ENCODE results near the gene ARHGAP32. TPM values are rescaled to one million over a fixed set of nuclear protein-coding genes. Genes with fewer than 3 reads are reported as not detected.

ARHGAP32 gene
- total and polyA plus RNA-seq, 2 experiments from 2014 or later: 1.2 to 5.5 TPM

DNA sequence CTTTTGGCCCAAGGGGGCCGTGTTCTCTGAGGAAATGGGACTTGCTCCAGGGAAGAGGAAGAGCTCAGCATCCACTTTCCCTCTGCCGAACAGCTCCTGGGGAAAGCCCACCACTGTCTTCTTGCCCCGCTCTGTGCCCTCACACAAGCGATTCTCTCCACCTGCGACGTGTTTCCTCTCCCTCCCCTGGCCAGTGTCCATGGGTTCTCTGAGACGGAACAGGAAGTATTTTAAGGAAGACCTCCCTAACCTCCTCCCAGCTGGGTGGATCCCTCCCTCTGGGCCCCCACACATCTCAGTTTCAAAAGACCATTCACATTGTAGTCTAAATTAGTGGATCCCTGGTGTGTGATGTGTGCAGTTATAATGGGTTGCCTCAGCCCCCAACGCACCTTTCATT, 251.0 kb downstream of the ARHGAP32 start:
- no peaks in the 10 kb centered on the region for H4K20me1 ChIP-seq (ENCODE audit: insufficient read depth)
- H3K27me3 ChIP-seq (replicated peaks; ENCODE audit: insufficient read depth): peaks cover 29% of the 10 kb centered on the region
- no peak overlapping the region for H3K9ac ChIP-seq
- no peaks in the 10 kb centered on the region for H3K9me3 ChIP-seq (ENCODE audit: low read depth)
- in situ Hi-C loops (cut with MboI): no loop called here
- no peaks in the 10 kb centered on the region for H3K9me2 ChIP-seq (ENCODE audit: insufficient read depth)
- H2AFZ ChIP-seq: no peak overlapping the region
- H3K4me2 ChIP-seq (ENCODE audit: unreplicated experiment): no peak overlapping the region
- no peak overlapping the region for H3K27ac ChIP-seq
- WGBS, 2 experiments (ENCODE audit: low coverage in 1 of 2, low lambda C conversion rate in 2 of 2, missing lambda C conversion rate in 2 of 2): 78 to 94% methylated on average over 7 to 8 of the region's 8 CpGs
- H3K79me2 ChIP-seq (ENCODE audit: insufficient read depth): no peaks in the 10 kb centered on the region
- no peak for DNase-seq
- H3K36me3 ChIP-seq (ENCODE audit: low read depth): no peaks in the 10 kb centered on the region
- H3K4me3 ChIP-seq: no peak overlapping the region
- H3F3A ChIP-seq (ENCODE audit: insufficient read depth): no peaks in the 10 kb centered on the region
- H3K4me1 ChIP-seq (ENCODE audit: insufficient read depth): no peaks in the 10 kb centered on the region
- TF ChIP-seq EZH2 (IDR thresholded peaks at IDR 0.05; ENCODE audit: insufficient read depth, poor library complexity, severe bottlenecking): no peak
- TF ChIP-seq EZH2phosphoT487 (IDR thresholded peaks at IDR 0.05; ENCODE audit: insufficient read depth, low read depth): no peak

DNA sequence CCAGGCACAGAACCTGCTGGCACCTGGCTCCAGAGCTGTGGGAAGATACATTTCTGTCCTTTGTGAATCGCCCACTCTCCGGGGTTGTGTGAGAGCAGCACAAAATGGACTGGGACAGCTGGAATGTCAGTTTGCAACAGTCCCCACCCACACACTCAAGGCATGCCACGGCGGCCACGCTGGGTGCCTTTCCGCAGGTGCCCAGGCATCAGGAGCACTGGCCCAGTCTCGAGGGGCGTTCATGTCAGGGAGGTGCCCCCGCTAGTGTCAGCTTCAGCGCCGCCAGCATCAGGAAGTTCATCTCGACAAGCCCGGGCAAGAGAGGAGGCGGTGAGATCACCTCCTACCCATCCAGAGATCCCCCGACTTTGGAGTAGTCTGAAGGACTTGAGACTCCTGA, 251.5 kb downstream of the ARHGAP32 start:
- WGBS, 2 experiments (ENCODE audit: low coverage in 1 of 2, low lambda C conversion rate in 2 of 2, missing lambda C conversion rate in 2 of 2): 60 to 62% methylated on average over 15 of the region's 15 CpGs
- no peak overlapping the region for H2AFZ ChIP-seq
- in situ Hi-C loops (cut with MboI): no loop called here

DNA sequence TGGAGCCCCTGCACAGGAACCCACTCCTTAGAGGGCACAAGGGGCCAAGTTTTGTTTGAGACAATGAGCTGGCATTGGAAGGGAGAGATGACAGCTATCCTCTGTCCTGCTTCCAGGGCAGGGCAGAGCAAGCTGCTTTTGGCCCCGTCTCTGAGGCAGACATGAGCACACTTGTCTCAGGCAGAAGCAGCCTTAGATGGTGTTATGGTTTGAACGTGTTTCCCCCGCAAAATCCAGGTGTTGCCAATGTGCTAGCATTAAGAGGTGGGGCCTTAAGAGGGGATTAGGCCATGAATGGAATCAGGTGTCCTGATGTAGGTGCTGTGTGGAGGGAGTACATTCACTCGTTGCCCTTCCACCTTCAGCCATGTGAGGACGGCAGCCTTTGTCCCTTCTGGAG, 252.0 kb downstream of the ARHGAP32 start:
- no peak for DNase-seq
- H3K9me2 ChIP-seq (ENCODE audit: insufficient read depth): no peaks in the 10 kb centered on the region
- in situ Hi-C loops (cut with MboI): no loop called here
- no peak overlapping the region for H3K27ac ChIP-seq
- no peak overlapping the region for H3K4me2 ChIP-seq (ENCODE audit: unreplicated experiment)
- no peak overlapping the region for H2AFZ ChIP-seq
- no peak for TF ChIP-seq EZH2phosphoT487 (IDR thresholded peaks at IDR 0.05; ENCODE audit: insufficient read depth, low read depth)
- no peak for TF ChIP-seq EZH2 (IDR thresholded peaks at IDR 0.05; ENCODE audit: insufficient read depth, poor library complexity, severe bottlenecking)
- H3K4me3 ChIP-seq: no peak overlapping the region
- peaks cover 29% of the 10 kb centered on the region for H3K27me3 ChIP-seq (replicated peaks; ENCODE audit: insufficient read depth)
- H4K20me1 ChIP-seq (ENCODE audit: insufficient read depth): no peaks in the 10 kb centered on the region
- no peaks in the 10 kb centered on the region for H3K9me3 ChIP-seq (ENCODE audit: low read depth)
- H3K4me1 ChIP-seq (ENCODE audit: insufficient read depth): no peaks in the 10 kb centered on the region
- no peak overlapping the region for H3K9ac ChIP-seq
- no peaks in the 10 kb centered on the region for H3F3A ChIP-seq (ENCODE audit: insufficient read depth)
- H3K79me2 ChIP-seq (ENCODE audit: insufficient read depth): no peaks in the 10 kb centered on the region
- WGBS, 2 experiments (ENCODE audit: low coverage in 1 of 2, low lambda C conversion rate in 2 of 2, missing lambda C conversion rate in 2 of 2): 8 to 12% methylated on average over 5 of the region's 5 CpGs
- H3K36me3 ChIP-seq (ENCODE audit: low read depth): no peaks in the 10 kb centered on the region

More for the DNA sequence above, 251.5 kb downstream of the ARHGAP32 start:
- TF ChIP-seq EZH2 (IDR thresholded peaks at IDR 0.05; ENCODE audit: insufficient read depth, poor library complexity, severe bottlenecking) (no peak), EZH2phosphoT487 (IDR thresholded peaks at IDR 0.05; ENCODE audit: insufficient read depth, low read depth) (no peak)
- Histone ChIP-seq H3K27me3 (replicated peaks; ENCODE audit: insufficient read depth) (peaks cover 29% of the 10 kb centered on the region), H4K20me1 (ENCODE audit: insufficient read depth) (no peaks in the 10 kb centered on the region), H3K4me3 (no peak overlapping the region), H3K27ac (no peak overlapping the region), H3F3A (ENCODE audit: insufficient read depth) (no peaks in the 10 kb centered on the region), H3K79me2 (ENCODE audit: insufficient read depth) (no peaks in the 10 kb centered on the region), H3K36me3 (ENCODE audit: low read depth) (no peaks in the 10 kb centered on the region), H3K9me2 (ENCODE audit: insufficient read depth) (no peaks in the 10 kb centered on the region), H3K9ac (no peak overlapping the region), H3K9me3 (ENCODE audit: low read depth) (no peaks in the 10 kb centered on the region), H3K4me2 (ENCODE audit: unreplicated experiment) (no peak overlapping the region), H3K4me1 (ENCODE audit: insufficient read depth) (no peaks in the 10 kb centered on the region)
- DNase-seq: no peak

DNA sequence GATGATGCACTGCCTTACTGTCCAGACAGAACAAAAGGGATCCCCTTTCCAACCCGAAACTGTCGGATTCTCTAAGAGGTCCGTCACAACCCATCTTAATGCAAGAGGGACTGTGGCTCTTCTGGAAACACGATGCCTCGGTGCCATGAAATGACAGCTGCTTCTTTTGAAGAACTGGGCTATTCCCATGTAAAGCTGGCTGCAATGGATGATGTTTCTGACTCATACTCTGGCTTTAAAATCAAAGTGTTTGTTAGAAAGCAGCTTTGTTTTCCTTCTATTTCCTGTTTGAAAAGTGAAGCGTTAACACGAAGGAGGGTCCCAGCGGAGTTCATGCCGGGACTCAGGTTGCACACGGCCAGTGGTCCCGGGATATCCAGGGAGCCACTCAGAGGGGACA, 252.5 kb downstream of the ARHGAP32 start:
- Histone ChIP-seq H2AFZ (no peak overlapping the region), H3K9me3 (ENCODE audit: low read depth) (no peaks in the 10 kb centered on the region), H3K36me3 (ENCODE audit: low read depth) (no peaks in the 10 kb centered on the region), H3K9me2 (ENCODE audit: insufficient read depth) (no peaks in the 10 kb centered on the region), H3K79me2 (ENCODE audit: insufficient read depth) (no peaks in the 10 kb centered on the region), H3K27me3 (replicated peaks; ENCODE audit: insufficient read depth) (peaks cover 29% of the 10 kb centered on the region), H4K20me1 (ENCODE audit: insufficient read depth) (no peaks in the 10 kb centered on the region), H3K4me2 (ENCODE audit: unreplicated experiment) (no peak overlapping the region), H3F3A (ENCODE audit: insufficient read depth) (no peaks in the 10 kb centered on the region), H3K9ac (no peak overlapping the region), H3K4me3 (no peak overlapping the region), H3K27ac (no peak overlapping the region), H3K4me1 (ENCODE audit: insufficient read depth) (no peaks in the 10 kb centered on the region)
- WGBS, 2 experiments (ENCODE audit: low coverage in 1 of 2, low lambda C conversion rate in 2 of 2, missing lambda C conversion rate in 2 of 2): 13 to 14% methylated on average over 11 of the region's 11 CpGs
- DNase-seq: peak; percentile 35
- in situ Hi-C loops (cut with MboI): no loop called here
- TF ChIP-seq EZH2 (IDR thresholded peaks at IDR 0.05; ENCODE audit: insufficient read depth, poor library complexity, severe bottlenecking) (no peak), EZH2phosphoT487 (IDR thresholded peaks at IDR 0.05; ENCODE audit: insufficient read depth, low read depth) (no peak)
